B cell (primary cell): Measurements from ENCODE around the gene CASP1. TPM values are rescaled to one million over a fixed set of nuclear protein-coding genes. Genes with fewer than 3 reads are reported as not detected.

Source experiments
- ATAC-seq: fragments of 200-7000 bp; cut with Tn5 transposase; one replicate; pipeline ENCODE4 v1.10.0; 2021; ENCODE audit warnings: low read depth, mild to moderate bottlenecking, moderate number of reproducible peaks, moderate library complexity
- CTCF ChIA-PET: fragments of 350-600 bp; sonication (Branson Sonifier 250); formaldehyde crosslinking; loops from one replicate; lab custom pipeline; 2021; ENCODE audit warnings: antibody characterized with exemption, inconsistent platforms; lab: Charles Lee
- POLR2A ChIA-PET: fragments of 350-600 bp; sonication (Branson Sonifier 250); formaldehyde crosslinking; loops from one replicate; lab custom pipeline; 2021; ENCODE audit warnings: antibody characterized with exemption; lab: Charles Lee
- DNase-seq: peaks from one replicate; pipeline ENCODE4 v3.0.0; 2013
- H2AFZ ChIP-seq: 2 replicates; pipeline ENCODE4 v1.6.1; 2012; ENCODE audit warnings: mild to moderate bottlenecking, low read depth, low read length; ENCODE audit not compliant: insufficient read depth, poor library complexity, severe bottlenecking
- H3K27ac ChIP-seq, 2 donors: 1 replicate in 1 of 2; 2 replicates in 1 of 2; pipeline ENCODE4 v1.5.1; 2012 to 2013; ENCODE audit warnings: low read length in 2 of 2, mild to moderate bottlenecking in 2 of 2, moderate library complexity in 1 of 2
- H3K27me3 ChIP-seq, 4 experiments: fragments of 200-600 bp in 1 of 4; sonication (generic) in 1 of 4; replicated peaks in 1 of 4; 1 replicate in 2 of 4; 2 replicates in 2 of 4; pipeline versions ENCODE4 v1.6.1 to v1.7.0; 2013 to 2016; ENCODE audit warnings: low read length in 3 of 4, mild to moderate bottlenecking in 2 of 4, mixed read lengths in 1 of 4, moderate library complexity in 1 of 4; ENCODE audit not compliant: insufficient read depth in 4 of 4, control insufficient read depth in 3 of 4; ENCODE audit errors: control extremely low read depth in 1 of 4
- H3K36me3 ChIP-seq, 2 experiments: replicated peaks in 1 of 2; 1 replicate in 1 of 2; 2 replicates in 1 of 2; pipeline versions ENCODE4 v1.6.1 to v1.7.1; 2013; ENCODE audit warnings: low read length in 1 of 2; ENCODE audit not compliant: insufficient read depth in 2 of 2, control insufficient read depth in 1 of 2; ENCODE audit errors: control extremely low read depth in 1 of 2, extremely low read depth in 1 of 2
- H3K4me1 ChIP-seq, 2 donors: fragments of 200-600 bp in 1 of 2; sonication (generic) in 1 of 2; 1 replicate in 1 of 2; 2 replicates in 1 of 2; pipeline versions ENCODE4 v1.5.1 to v1.6.1; 2013 to 2017; ENCODE audit warnings: low read length in 2 of 2; ENCODE audit not compliant: control insufficient read depth in 2 of 2, insufficient read depth in 2 of 2
- H3K4me2 ChIP-seq: replicated peaks from 2 replicates; pipeline ENCODE3; 2012; ENCODE audit warnings: mild to moderate bottlenecking, low read depth, low read length; ENCODE audit not compliant: poor library complexity, severe bottlenecking
- H3K4me3 ChIP-seq, 5 experiments: fragments of 200-600 bp in 1 of 5; sonication (generic) in 1 of 5; 1 replicate in 3 of 5; 2 replicates in 2 of 5; pipeline versions ENCODE4 v1.5.1 to v1.7.0; 2011 to 2016; ENCODE audit warnings: low read length in 4 of 5, mild to moderate bottlenecking in 4 of 5, low read depth in 2 of 5, control low read depth in 1 of 5, moderate library complexity in 1 of 5; ENCODE audit not compliant: insufficient read depth in 1 of 5; ENCODE audit errors: control extremely low read depth in 1 of 5, extremely low read depth in 1 of 5
- H3K79me2 ChIP-seq: fragments of 200-600 bp; sonication (generic); one replicate; pipeline ENCODE4 v1.6.0; 2016; ENCODE audit warnings: low read length; ENCODE audit not compliant: control insufficient read depth, insufficient read depth
- H3K9ac ChIP-seq: fragments of 200-600 bp; sonication (generic); 2 replicates; pipeline ENCODE4 v1.6.1; 2017; ENCODE audit warnings: mild to moderate bottlenecking, low read length, moderate library complexity
- H3K9me3 ChIP-seq, 3 donors: one replicate each; pipeline versions ENCODE4 v1.6.1 to v1.7.1; 2013; ENCODE audit warnings: low read length in 2 of 3; ENCODE audit not compliant: control insufficient read depth in 2 of 3, insufficient read depth in 1 of 3; ENCODE audit errors: control extremely low read depth in 1 of 3
- H4K20me1 ChIP-seq: 2 replicates; pipeline ENCODE4 v1.6.0; 2012; ENCODE audit warnings: mild to moderate bottlenecking, low read length; ENCODE audit not compliant: insufficient read depth, control insufficient read depth, poor library complexity, severe bottlenecking
- H3K27ac Mint-ChIP-seq: one replicate; pipeline ENCODE4 v1.8.0; 2021; ENCODE audit warnings: mixed read lengths
- H3K27me3 Mint-ChIP-seq: one replicate; pipeline ENCODE4 v1.8.0; 2021; ENCODE audit warnings: mixed read lengths
- H3K4me1 Mint-ChIP-seq: one replicate; pipeline ENCODE4 v1.8.0; 2021; ENCODE audit warnings: mixed read lengths
- H3K4me3 Mint-ChIP-seq: one replicate; pipeline ENCODE4 v1.8.0; 2021; ENCODE audit warnings: mixed read lengths
- H3K9me3 Mint-ChIP-seq: one replicate; pipeline ENCODE4 v1.8.0; 2022; ENCODE audit warnings: mixed read lengths; ENCODE audit not compliant: insufficient read depth
- EZH2 ChIP-seq: IDR thresholded peaks from 2 replicates; pipeline ENCODE4 v1.6.1; 2012; ENCODE audit warnings: borderline replicate concordance, low read depth, mild to moderate bottlenecking, moderate library complexity, low read length; ENCODE audit not compliant: insufficient read depth, poor library complexity, severe bottlenecking
- WGBS: methylation state at CpG from one replicate; pipeline ENCODE4 v1.1.5; 2013; ENCODE audit warnings: missing lambda C conversion rate; ENCODE audit not compliant: insufficient coverage; 5-methylcytosine and 5-hydroxymethylcytosine counted together
- intact Hi-C: fragments of 100-400 bp; cut with micrococcal nuclease; formaldehyde crosslinking; loops from one replicate; pipeline ENCODE4 v1.10.0; 2022
- polyA plus RNA-seq: library from polyadenylated mRNA; depleted of rRNA; stranded (reverse); fragments of >200 nt; gene quantifications from 2 replicates; pipeline ENCODE4 v1.2.3, GENCODE V29; 2012
- total RNA-seq, 2 donors: library from RNA; stranded (reverse); fragments of 120-200 nt in 1 of 2; gene quantifications; 1 replicate in 1 of 2; 2 replicates in 1 of 2; pipeline versions ENCODE4 v1.2.3 to v1.2.4, GENCODE V29; 2013 to 2022
- TF ChIP-seq, protein P1 (sequence below): fragments of 200-600 bp; IDR thresholded peaks from one replicate; pipeline ENCODE4 v1.8.0; 2022; ENCODE audit warnings: antibody characterized with exemption, mild to moderate bottlenecking

The CASP1 gene
- total and polyA plus RNA-seq, 2 donors (not counting 1 experiment from before 2014, with no cell fraction given), result 28.4 to 31.9 TPM

- whole genome bisulfite sequencing, result no CpG with 5 or more reads among the region's 3 CpGs
- TF ChIP-seq, protein P1, sequence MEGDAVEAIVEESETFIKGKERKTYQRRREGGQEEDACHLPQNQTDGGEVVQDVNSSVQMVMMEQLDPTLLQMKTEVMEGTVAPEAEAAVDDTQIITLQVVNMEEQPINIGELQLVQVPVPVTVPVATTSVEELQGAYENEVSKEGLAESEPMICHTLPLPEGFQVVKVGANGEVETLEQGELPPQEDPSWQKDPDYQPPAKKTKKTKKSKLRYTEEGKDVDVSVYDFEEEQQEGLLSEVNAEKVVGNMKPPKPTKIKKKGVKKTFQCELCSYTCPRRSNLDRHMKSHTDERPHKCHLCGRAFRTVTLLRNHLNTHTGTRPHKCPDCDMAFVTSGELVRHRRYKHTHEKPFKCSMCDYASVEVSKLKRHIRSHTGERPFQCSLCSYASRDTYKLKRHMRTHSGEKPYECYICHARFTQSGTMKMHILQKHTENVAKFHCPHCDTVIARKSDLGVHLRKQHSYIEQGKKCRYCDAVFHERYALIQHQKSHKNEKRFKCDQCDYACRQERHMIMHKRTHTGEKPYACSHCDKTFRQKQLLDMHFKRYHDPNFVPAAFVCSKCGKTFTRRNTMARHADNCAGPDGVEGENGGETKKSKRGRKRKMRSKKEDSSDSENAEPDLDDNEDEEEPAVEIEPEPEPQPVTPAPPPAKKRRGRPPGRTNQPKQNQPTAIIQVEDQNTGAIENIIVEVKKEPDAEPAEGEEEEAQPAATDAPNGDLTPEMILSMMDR, result no peak
- TF ChIP-seq EZH2, result no peak
- Histone ChIP-seq H4K20me1 (no peaks in the 10 kb centered on the region), H3K27ac (no peak overlapping the region), H3K36me3 (no peaks in the 10 kb centered on the region), H2AFZ (no peak overlapping the region), H3K4me3 (no peak overlapping the region), H3K79me2 (no peaks in the 10 kb centered on the region), H3K27me3 (no peaks in the 10 kb centered on the region), H3K9me3 (no peaks in the 10 kb centered on the region), H3K4me2 (no peak overlapping the region), H3K9ac (no peak overlapping the region), H3K4me1 (no peaks in the 10 kb centered on the region)
- Mint-ChIP-seq H3K4me3 (no peak overlapping the region), H3K4me1 (peaks cover 5% of the 10 kb centered on the region), H3K27ac (no peak overlapping the region), H3K9me3 (no peaks in the 10 kb centered on the region), H3K27me3 (no peaks in the 10 kb centered on the region)
- DNase-seq, result no peak
- POLR2A ChIA-PET, result no interaction called here
- CTCF ChIA-PET, result no interaction called here
- ATAC-seq, result no peak
- intact Hi-C loops, result no loop called here
Measured at GRCh38 chr11:105004021-105004420, 30.9 kb downstream of the CASP1 start.

GRCh38 chr11:105003151-105003550 is 31.8 kb downstream of the CASP1 start:
- H3K27ac ChIP-seq, result no peak overlapping the region
- Mint-ChIP-seq H3K27me3 (no peaks in the 10 kb centered on the region), H3K4me3 (no peak overlapping the region), H3K27ac (no peak overlapping the region), H3K9me3 (no peaks in the 10 kb centered on the region), H3K4me1 (peaks cover 5% of the 10 kb centered on the region)
- TF ChIP-seq EZH2, result no peak
- TF ChIP-seq, protein P1, result no peak
- no peak overlapping the region for H3K9ac ChIP-seq
- ChIA-PET POLR2A (no interaction called here), CTCF (interaction anchor here (1.2 kb wide), 1 partner anchor 56 kb away, joined by 4 read pairs; no protein-coding TSS in a partner anchor)
- no peaks in the 10 kb centered on the region for H3K27me3 ChIP-seq
- H3K9me3 ChIP-seq, result no peaks in the 10 kb centered on the region
- no peaks in the 10 kb centered on the region for H4K20me1 ChIP-seq
- H3K79me2 ChIP-seq, result no peaks in the 10 kb centered on the region
- intact Hi-C loops, result no loop called here
- DNase-seq, result no peak
- no peaks in the 10 kb centered on the region for H3K36me3 ChIP-seq
- no peak overlapping the region for H3K4me3 ChIP-seq
- ATAC-seq, result no peak
- no CpG with 5 or more reads among the region's 2 CpGs for WGBS
- H2AFZ ChIP-seq, result no peak overlapping the region
- no peak overlapping the region for H3K4me2 ChIP-seq
- H3K4me1 ChIP-seq, result no peaks in the 10 kb centered on the region
